IPS DF 4.7 (cell line): ENCODE results near the gene VDAC1.
"Not testable (repeated sequence)": the region's sequence is repeated elsewhere in the genome, so short reads cannot be mapped to it uniquely, and the experiment has no call there.

Source experiments
- DNase-seq: peaks from one replicate; pipeline ENCODE4 v3.0.0-alpha.2; 2013; ENCODE audit warnings: low spot score; ENCODE audit errors: extremely low read depth

Gene VDAC1

GRCh38 chr5:133995883-133996563 is 8.8 kb downstream of the VDAC1 start:
- no peak for DNase-seq

GRCh38 chr5:133995341-133995740 is 9.4 kb downstream of the VDAC1 start:
- DNase-seq = no peak

- DNase-seq = no peak
These were observed 9.8 kb downstream of the VDAC1 start for GRCh38 chr5:133994990-133995333.

GRCh38 chr5:133994297-133994989 is 10.3 kb downstream of the VDAC1 start:
- DNase-seq = no peak

- no peak for DNase-seq
These were observed 11.4 kb downstream of the VDAC1 start for GRCh38 chr5:133993185-133993936.

GRCh38 chr5:133992429-133993155 is 12.2 kb downstream of the VDAC1 start:
- no peak for DNase-seq

- DNase-seq = no peak
These were observed 13.4 kb downstream of the VDAC1 start for GRCh38 chr5:133991171-133991910.

GRCh38 chr5:133990396-133990795 is 14.4 kb downstream of the VDAC1 start:
- DNase-seq = no peak

GRCh38 chr5:133985540-133986180 is 19.1 kb downstream of the VDAC1 start:
- no peak for DNase-seq

- DNase-seq = no peak
These were observed 21.1 kb downstream of the VDAC1 start for GRCh38 chr5:133983674-133984073.

- no peak for DNase-seq
These were observed 23.1 kb downstream of the VDAC1 start for GRCh38 chr5:133981714-133982113.

- DNase-seq = no peak
These were observed 24.1 kb downstream of the VDAC1 start for GRCh38 chr5:133980652-133981051.

GRCh38 chr5:133978943-133979342 is 25.8 kb downstream of the VDAC1 start:
- no peak for DNase-seq

- no peak for DNase-seq
These were observed 26.9 kb downstream of the VDAC1 start for GRCh38 chr5:133977858-133978257.

- DNase-seq = no peak
These were observed 27.5 kb downstream of the VDAC1 start for GRCh38 chr5:133977161-133977787.

GRCh38 chr5:133975546-133975945 is 29.2 kb downstream of the VDAC1 start:
- not testable (repeated sequence) for DNase-seq

GRCh38 chr5:133974142-133974541 is 30.6 kb downstream of the VDAC1 start:
- DNase-seq = no peak

GRCh38 chr5:133970325-133970909 is 34.4 kb downstream of the VDAC1 start:
- no peak for DNase-seq

GRCh38 chr5:133969654-133970324 is 35.0 kb downstream of the VDAC1 start:
- no peak for DNase-seq
